Fibroblast of skin of back (primary cell): ENCODE measurements around the gene STAG1.
"Not testable (repeated sequence)": the region's sequence is repeated elsewhere in the genome, so short reads cannot be mapped to it uniquely, and the experiment has no call there.

Source experiments
- DNase-seq: peaks from one replicate; pipeline ENCODE4 v3.0.0-alpha.2; 2013

STAG1 gene

GRCh38 chr3:136385457-136385856 is 366.7 kb downstream of the STAG1 start:
- no peak for DNase-seq

GRCh38 chr3:136381051-136381450 is 371.1 kb downstream of the STAG1 start:
- DNase-seq = no peak

DNA sequence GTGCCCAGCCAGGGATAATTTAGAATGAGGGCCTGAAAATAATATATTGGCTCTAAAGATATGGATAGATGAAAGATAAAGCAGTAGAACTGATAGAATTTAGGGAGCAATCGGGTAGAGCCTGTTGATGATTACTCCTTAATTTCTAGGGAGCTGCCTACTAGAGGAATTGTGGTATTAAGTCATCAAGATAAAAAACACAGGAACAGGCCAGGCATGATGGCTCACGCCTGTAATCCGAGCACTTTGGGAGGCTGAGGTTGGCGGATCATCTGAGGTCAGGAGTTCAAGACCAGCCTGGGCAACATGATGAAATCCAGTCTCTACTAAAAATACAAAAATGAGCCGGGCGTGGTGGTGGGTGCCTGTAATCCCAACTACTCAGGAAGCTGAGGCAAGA is 371.6 kb downstream of the STAG1 start:
- DNase-seq = peak; percentile 13

GRCh38 chr3:136378011-136378410 is 374.2 kb downstream of the STAG1 start:
- DNase-seq = no peak

GRCh38 chr3:136377508-136377907 is 374.7 kb downstream of the STAG1 start:
- DNase-seq = no peak

- DNase-seq = not testable (repeated sequence)
Measured at GRCh38 chr3:136375800-136376199, 376.4 kb downstream of the STAG1 start.

GRCh38 chr3:136366289-136366688 is 385.9 kb downstream of the STAG1 start:
- peak; percentile 9 for DNase-seq

DNA sequence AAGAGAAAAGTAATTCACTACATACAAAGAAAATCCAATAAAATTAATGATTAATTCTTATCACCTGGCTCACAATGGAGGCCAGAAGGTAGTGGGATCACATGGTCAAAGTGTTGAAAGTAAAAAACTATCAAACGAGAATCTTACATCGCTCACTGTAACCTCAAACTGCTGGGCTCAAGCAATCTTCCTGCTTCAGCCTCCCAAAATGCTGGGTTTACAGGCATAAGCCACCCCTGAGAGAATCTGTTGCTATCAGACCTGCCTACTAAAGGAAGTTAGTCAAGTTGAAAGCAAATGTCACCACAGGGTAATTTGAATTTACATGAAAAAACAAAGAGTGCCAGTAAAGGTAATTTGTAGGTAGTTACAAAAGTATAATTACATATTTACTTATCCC is 398.7 kb downstream of the STAG1 start:
- no peak for DNase-seq

- DNase-seq = no peak
Measured at GRCh38 chr3:136351905-136352304, 400.3 kb downstream of the STAG1 start.

GRCh38 chr3:136351351-136351750 is 400.8 kb downstream of the STAG1 start:
- peak; percentile 13 for DNase-seq

- peak; percentile 68 for DNase-seq
Measured at GRCh38 chr3:136350557-136350956, 401.6 kb downstream of the STAG1 start.

DNA sequence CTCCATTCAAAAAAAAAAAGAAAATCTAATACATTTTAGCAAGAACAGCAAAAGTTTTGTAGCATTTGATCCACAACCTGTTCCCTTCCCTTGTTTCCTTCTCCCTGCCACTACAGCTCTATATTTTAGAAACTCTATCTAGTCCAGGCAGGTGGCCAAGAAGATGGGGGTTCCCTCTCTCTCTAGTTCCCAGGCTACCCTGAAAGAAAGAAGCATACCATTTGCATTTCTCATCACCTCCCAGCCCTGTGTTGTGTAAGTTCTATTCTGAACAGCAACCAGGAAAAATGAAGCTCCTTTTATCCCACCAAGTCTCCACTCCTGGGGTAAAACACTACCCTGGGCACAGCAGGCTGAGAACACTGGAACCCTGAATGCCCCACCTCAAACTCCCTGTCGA is 402.0 kb downstream of the STAG1 start:
- peak; percentile 93 for DNase-seq

DNA sequence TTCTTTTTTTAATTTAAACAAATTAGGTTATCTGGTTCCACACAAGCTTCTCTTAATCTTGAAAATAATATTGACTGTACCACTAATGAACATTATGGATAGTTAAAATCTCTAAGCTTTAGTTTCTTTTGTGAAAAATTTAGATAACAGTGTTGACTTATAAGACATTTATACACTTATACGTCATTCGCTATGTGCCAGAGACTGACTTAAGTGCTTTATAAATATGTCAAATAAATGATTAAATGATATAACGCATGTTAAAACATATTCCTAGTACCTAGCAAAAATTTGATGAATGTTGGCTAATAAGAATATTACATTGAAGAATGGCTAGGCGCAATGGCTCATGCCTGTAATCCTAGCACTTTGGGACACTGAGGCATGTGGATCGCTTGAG is 405.7 kb downstream of the STAG1 start:
- DNase-seq = no peak

DNA sequence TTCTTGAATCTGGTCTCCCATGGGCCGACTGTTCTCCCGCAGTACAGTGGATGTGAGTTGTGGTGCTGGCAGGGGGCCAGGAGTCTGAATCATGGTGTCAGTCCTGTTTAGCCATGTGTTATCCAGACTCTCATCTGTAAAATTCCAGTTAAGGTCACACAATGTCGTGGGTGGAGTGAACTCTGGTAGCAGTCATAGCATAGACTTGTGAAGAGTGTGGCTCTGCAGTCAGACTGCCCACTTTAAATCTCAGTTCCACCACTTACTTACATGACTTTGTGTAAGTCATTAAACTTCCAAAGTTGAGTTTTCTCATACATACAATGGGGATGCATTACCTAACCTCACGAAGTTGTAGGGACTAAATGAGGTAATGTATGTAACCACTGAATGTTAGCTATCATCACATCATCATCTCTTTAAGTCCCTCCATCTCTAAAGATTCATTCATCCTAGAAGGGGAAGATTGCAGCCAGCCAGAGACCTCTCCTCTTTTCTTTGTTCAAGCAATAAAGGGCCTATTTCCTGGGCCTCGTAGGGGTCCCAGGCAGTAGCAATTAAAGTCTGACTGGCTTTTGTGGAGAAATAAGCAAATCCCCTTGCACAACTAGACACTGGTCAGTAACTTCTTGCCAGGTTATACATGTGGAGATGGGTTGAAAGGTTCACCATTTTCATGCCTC is 408.2 kb downstream of the STAG1 start:
- DNase-seq = peak; percentile 92

DNA sequence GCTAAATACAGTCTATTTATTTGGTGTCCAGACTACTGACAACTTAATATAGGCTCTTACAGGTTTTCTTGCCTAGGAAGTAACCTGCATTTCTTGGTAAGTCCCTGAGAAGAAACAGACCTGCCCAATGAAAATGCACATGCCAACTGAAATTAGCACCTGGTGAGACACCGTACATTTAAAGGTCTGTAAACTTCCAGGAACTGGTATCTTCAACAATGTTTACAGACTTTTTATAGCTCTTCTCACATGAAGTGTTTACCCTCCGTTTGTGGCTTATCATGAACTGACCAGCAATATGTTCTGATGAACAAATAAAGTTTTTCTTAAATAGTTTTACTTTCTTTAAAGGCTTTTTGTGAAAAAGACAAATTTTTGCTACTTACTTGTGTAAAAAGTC is 408.7 kb downstream of the STAG1 start:
- no peak for DNase-seq

GRCh38 chr3:136336329-136337100 is 415.7 kb downstream of the STAG1 start:
- DNase-seq = peak; percentile 35

DNA sequence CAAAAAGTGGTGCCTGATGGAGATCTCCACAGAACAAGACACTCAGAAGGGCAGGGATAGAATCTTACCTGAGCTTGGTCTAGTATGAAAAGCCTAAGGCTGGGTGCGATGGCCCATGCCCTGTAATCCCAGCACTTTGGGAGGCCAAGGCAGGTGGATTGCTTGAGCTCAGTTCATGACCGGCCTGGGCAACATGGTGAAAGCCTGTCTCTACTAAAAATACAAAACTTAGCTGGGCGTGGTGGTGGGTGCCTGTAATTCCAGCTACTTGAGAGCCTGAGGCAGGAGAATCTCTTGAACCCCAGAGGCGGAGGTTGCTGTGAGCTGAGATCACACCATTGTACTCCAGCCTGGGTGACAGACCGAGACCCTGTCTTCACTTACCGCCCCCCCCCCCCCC is 417.5 kb downstream of the STAG1 start:
- DNase-seq = not testable (repeated sequence)

DNA sequence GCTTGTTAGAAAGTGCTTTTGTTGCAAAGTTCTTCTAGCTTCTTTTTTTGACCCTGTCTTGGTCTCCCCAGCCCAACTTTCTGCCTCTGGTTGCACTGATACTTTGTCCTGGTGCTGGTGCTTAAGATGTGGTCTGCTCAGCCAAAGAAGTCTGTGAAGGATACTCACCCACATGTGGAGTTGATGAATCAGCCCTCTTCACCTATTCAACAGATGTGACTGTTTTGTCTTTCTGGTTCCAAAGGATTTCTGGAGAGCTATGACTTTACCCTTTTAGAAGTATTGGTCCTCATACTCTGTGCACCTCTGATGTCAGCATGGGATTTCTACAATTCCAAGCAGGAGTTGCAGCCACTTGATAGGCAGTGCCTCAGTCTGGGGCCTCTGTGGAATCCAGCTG is 418.0 kb downstream of the STAG1 start:
- DNase-seq = no peak

- peak; percentile 86 for DNase-seq
Measured at GRCh38 chr3:136332776-136333175, 419.4 kb downstream of the STAG1 start.

DNA sequence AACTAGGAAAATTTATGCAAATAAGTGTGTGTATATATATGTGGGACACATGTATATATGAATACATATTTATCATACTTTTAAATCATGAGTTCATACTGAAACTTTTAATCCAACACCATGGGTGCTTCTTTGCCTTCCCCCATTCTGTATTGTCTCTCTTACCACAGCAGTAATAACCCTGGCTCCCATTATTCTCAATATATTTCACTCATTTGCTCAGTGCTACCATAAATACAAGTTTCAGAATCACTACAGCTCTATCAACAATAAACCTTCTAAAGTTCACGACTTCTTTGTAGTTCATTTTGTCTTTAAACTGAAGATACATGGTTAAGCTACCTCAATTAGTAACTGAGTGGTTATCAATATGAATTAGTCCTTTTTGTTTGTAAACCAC is 419.9 kb downstream of the STAG1 start:
- no peak for DNase-seq

- DNase-seq = no peak
Measured at GRCh38 chr3:136330900-136331299, 421.3 kb downstream of the STAG1 start.

DNA sequence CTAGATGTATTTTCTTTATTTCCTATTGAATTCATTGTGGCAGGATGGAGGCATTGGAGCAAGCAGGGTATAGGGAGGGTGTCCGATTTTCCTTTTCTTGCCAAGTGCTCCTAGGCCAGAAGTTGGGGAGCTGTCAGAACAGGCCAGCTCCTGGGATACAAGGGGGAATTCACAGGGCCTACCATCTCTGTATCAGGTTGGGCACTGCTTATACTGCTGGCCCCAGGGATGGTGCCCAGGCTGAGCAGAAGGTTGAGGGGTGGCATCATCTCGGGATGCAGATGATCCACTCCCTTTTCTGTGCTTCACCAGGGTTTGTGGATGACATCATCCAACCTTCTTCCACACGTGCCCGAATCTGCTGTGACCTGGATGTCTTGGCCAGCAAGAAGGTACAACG is 422.6 kb downstream of the STAG1 start:
- DNase-seq = no peak

DNA sequence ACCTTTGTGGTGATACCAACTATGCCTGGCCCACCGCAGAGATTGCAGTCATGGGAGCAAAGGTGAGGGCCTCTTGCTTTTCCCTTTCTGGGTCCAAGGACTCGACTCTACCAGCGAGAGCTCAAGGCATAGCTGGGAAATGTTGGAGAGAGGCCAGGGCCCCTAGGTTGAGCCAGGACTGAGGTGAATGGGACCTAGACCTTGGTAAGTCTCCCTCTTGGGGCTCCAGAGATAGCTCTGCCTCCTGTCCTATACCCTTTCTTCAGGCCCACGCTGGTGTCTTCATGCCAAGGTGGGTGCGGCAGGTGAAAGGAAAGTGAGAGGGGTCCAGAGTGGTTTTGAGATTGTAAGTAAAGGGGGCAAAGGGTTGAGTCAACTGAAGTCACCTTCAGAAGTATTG is 424.5 kb downstream of the STAG1 start:
- no peak for DNase-seq

DNA sequence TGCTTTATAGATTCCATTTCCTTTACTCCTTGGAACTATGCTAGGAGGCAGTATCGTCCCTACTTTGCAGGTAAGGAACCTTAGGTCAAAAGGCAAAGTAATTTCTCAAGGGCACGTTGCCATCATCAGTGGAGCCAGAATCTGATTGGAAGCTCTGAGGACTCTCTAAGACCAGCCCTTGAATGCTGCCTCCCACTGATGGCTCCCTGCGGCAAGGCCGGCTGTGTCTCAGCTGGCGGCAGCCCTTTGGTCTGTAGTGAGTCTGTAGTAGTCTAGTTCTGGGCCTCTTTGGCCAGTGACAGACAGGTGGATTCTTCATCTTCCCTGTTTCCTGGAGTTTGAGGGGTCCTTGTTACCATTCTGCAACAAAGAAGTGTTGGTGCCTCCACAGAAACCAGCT is 425.9 kb downstream of the STAG1 start:
- DNase-seq = no peak
